Stimulated activated CD4-positive, alpha-beta T cell treated with anti-CD3 and anti-CD28 coated beads, Interleukin-4, amount 100 ng/mL, for 1 hour (primary cell): ENCODE data around the gene HLA-DRB1.
"Not testable (repeated sequence)": the region's sequence is repeated elsewhere in the genome, so short reads cannot be mapped to it uniquely, and the experiment has no call there.

Experiments used
- DNase-seq: peaks from one replicate; pipeline ENCODE4 v3.0.0-alpha.2; 2020

HLA-DRB1 gene

GRCh38 chr6:32554116-32554965 is 35.3 kb downstream of the HLA-DRB1 start:
- DNase-seq, result no peak

GRCh38 chr6:32553037-32553742 is 36.5 kb downstream of the HLA-DRB1 start:
- DNase-seq, result no peak

DNA sequence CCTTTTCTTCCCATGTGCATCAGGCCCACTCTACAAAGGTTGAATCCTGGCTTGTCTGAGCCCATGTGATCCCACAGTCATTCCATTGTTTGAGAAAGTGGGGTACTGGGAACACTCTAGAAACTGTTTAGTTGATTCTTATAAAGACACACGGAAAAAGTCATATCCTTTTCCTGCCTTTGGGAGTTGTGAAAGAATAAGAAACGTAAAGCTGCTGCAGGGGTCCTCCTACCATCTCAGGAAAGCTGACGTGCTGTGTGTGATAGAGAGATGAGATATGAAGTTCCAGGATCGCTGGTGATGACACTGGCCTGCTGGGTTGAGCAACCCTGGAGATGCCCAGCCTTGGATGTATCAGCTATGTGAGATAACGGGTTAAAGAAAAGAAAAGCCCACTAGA is 38.2 kb downstream of the HLA-DRB1 start:
- no peak for DNase-seq

- no peak for DNase-seq
Observed at GRCh38 chr6:32539839-32540238, 49.8 kb downstream of the HLA-DRB1 start.

- DNase-seq, result not testable (repeated sequence)
Observed at GRCh38 chr6:32530431-32530793, 59.2 kb downstream of the HLA-DRB1 start.

DNA sequence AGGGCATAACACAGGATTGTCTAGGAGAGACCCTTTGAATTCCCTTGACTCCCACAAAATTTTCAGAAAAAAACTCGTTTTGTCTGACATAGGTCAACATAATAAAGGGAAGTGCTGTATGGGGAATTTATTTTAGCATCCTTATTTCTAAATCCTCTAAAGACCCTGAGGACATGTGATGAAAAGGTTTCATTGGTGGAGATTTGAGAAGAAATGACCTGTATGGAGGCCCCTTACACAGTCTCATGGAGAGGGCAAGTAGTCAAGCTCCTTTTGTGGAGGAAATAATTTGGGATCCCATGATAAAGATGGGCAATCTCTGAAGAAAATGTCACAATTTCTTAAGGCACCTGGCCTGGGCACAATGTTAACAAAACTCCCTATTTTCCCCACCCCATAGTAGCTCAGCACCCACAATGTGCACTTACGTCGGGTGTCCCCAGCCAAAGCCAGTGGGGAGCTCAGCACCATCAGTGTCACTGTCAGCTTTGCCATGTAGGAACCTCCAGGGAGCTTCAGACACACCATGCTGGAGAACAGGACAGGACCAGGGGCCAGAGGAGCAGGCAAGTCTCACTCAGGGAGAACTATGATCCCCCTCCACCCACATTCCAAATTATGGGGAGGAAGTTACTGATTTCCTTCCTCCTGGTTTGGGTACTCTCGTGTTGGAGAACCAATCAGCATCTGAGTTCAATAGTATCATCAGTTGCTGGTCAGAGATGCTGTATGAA is 59.8 kb downstream of the HLA-DRB1 start, which contains the start of gene HLA-DRB5:
HLA-DRB5 (minus strand) TSS at position 591 of the 734 bp plus-strand sequence; CDS start at position 528, 63 bp downstream.
- DNase-seq, result no peak
